Calu3 (cell line): ENCODE data around the gene AGO4. TPM values are rescaled to one million over a fixed set of nuclear protein-coding genes. Genes with fewer than 3 reads are reported as not detected.

Source experiments
- BruUV-seq: library from RNA; stranded (reverse); fragments of 400-500 nt; replicated peaks from 2 replicates; lab custom pipeline; 2021; lab: Mats Ljungman, UMichigan
- CTCF ChIA-PET: fragments of 300-600 bp; sonication (Branson Sonifier 250); formaldehyde crosslinking; loops from one replicate; lab custom pipeline; 2022; ENCODE audit warnings: antibody characterized with exemption; lab: Charles Lee
- DNase-seq: peaks from one replicate; pipeline ENCODE4 v3.0.0; 2022
- H3K27ac Mint-ChIP-seq: one replicate; pipeline ENCODE4 v1.8.0; 2022; ENCODE audit warnings: mixed read lengths; ENCODE audit not compliant: unreplicated experiment
- H3K27me3 Mint-ChIP-seq: one replicate; pipeline ENCODE4 v1.8.0; 2022; ENCODE audit warnings: mixed read lengths; ENCODE audit not compliant: unreplicated experiment
- H3K36me3 Mint-ChIP-seq: one replicate; pipeline ENCODE4 v1.8.0; 2022; ENCODE audit warnings: mild to moderate bottlenecking, moderate library complexity, mixed read lengths; ENCODE audit not compliant: insufficient read depth, unreplicated experiment
- H3K4me1 Mint-ChIP-seq: one replicate; pipeline ENCODE4 v1.8.0; 2022; ENCODE audit warnings: mild to moderate bottlenecking, low read depth, mixed read lengths; ENCODE audit not compliant: unreplicated experiment
- H3K4me3 Mint-ChIP-seq: one replicate; pipeline ENCODE4 v1.8.0; 2022; ENCODE audit warnings: mild to moderate bottlenecking, low read depth, moderate library complexity, mixed read lengths; ENCODE audit not compliant: unreplicated experiment
- H3K9me3 Mint-ChIP-seq: one replicate; pipeline ENCODE4 v1.8.0; 2022; ENCODE audit warnings: low read depth, mixed read lengths; ENCODE audit not compliant: unreplicated experiment
- CTCF ChIP-seq: fragments of 200-600 bp; IDR thresholded peaks from one replicate; pipeline ENCODE4 v1.8.0; 2022; ENCODE audit warnings: antibody characterized with exemption; ENCODE audit not compliant: unreplicated experiment
- intact Hi-C: fragments of 100-400 bp; cut with micrococcal nuclease; formaldehyde crosslinking; loops from one replicate; pipeline ENCODE4 v1.10.0; 2022; ENCODE audit not compliant: unreplicated experiment
- total RNA-seq: library from RNA; stranded (reverse); gene quantifications from 2 replicates; pipeline ENCODE4 v1.2.3, GENCODE V29; 2022

AGO4 gene
- total RNA-seq, 1 experiment from 2014 or later, result 8.3 TPM

- intact Hi-C loops, result no loop called here
- no peaks in the 10 kb centered on the region for H3K9me3 Mint-ChIP-seq
- DNase-seq, result no peak
- H3K27me3 Mint-ChIP-seq, result no peaks in the 10 kb centered on the region
- BruUV-seq, result no TSS peak
- no peak overlapping the region for H3K4me3 Mint-ChIP-seq
- CTCF ChIA-PET, result no interaction called here
- TF ChIP-seq CTCF, result no peak
- H3K4me1 Mint-ChIP-seq, result no peaks in the 10 kb centered on the region
- H3K36me3 Mint-ChIP-seq, result peaks cover 13% of the 10 kb centered on the region
- no peak overlapping the region for H3K27ac Mint-ChIP-seq
Observed at GRCh38 chr1:35836734-35837133, 28.9 kb downstream of the AGO4 start.

GRCh38 chr1:35838693-35839245, 31.0 kb downstream of the AGO4 start:
- no peak for TF ChIP-seq CTCF

GRCh38 chr1:35844826-35845225, 37.0 kb downstream of the AGO4 start:
- Mint-ChIP-seq H3K4me1 (no peaks in the 10 kb centered on the region), H3K27ac (no peak overlapping the region), H3K4me3 (no peak overlapping the region), H3K9me3 (no peaks in the 10 kb centered on the region), H3K27me3 (no peaks in the 10 kb centered on the region), H3K36me3 (no peaks in the 10 kb centered on the region)
- no TSS peak for BruUV-seq
- DNase-seq, result no peak
- intact Hi-C loops, result no loop called here
- no peak for TF ChIP-seq CTCF
- CTCF ChIA-PET, result no interaction called here

More at GRCh38 chr1:35838693-35839245, 31.0 kb downstream of the AGO4 start:
- no peaks in the 10 kb centered on the region for H3K27me3 Mint-ChIP-seq
- H3K36me3 Mint-ChIP-seq, result peaks cover 5% of the 10 kb centered on the region
- no peaks in the 10 kb centered on the region for H3K9me3 Mint-ChIP-seq
- H3K4me1 Mint-ChIP-seq, result no peaks in the 10 kb centered on the region
- DNase-seq, result no peak
- no peak overlapping the region for H3K27ac Mint-ChIP-seq
- intact Hi-C loops, result no loop called here
- no TSS peak for BruUV-seq
- H3K4me3 Mint-ChIP-seq, result no peak overlapping the region
- CTCF ChIA-PET, result no interaction called here

- CTCF ChIA-PET, result no interaction called here
- intact Hi-C loops, result no loop called here
- Mint-ChIP-seq H3K36me3 (no peaks in the 10 kb centered on the region), H3K9me3 (no peaks in the 10 kb centered on the region), H3K27ac (no peak overlapping the region), H3K27me3 (no peaks in the 10 kb centered on the region), H3K4me3 (no peak overlapping the region), H3K4me1 (no peaks in the 10 kb centered on the region)
- no peak for TF ChIP-seq CTCF
- no TSS peak for BruUV-seq
- DNase-seq, result no peak
Observed at GRCh38 chr1:35845766-35846165, 38.0 kb downstream of the AGO4 start.
